ENCODE measurements around the gene RIC8B.

Gene RIC8B

DNA sequence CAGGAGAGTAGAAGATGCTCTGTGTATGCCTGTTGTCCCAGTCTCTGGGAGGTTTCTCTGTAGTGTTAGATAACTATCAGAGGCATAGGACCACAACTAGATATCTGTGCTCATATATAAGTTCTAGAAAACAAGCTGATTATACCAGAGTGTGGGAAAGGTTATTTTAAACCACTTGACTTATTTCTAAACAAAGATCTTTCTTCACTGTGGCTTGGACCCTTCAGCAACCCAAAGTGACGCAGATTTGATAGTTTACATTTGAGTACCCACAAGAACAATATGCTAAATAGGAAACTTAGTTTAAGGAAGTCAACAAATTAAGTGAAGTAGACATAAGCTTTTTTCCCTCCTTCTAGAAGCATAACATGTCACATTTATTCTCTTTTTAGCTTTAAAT, 41.3 kb downstream of the RIC8B start:
- Histone ChIP-seq H3K27ac (ENCODE audit: low read depth, low read length, poor library complexity, severe bottlenecking) (no peak overlapping the region), H3K4me1 (ENCODE audit: insufficient read depth, low read length, severe bottlenecking) (no peaks in the 10 kb centered on the region), H3K9me3 (ENCODE audit: low read length) (no peaks in the 10 kb centered on the region), H3F3A (ENCODE audit: insufficient read depth, low read length) (no peaks in the 10 kb centered on the region), H3K27me3 (ENCODE audit: insufficient read depth, low read length) (no peaks in the 10 kb centered on the region), H3K4me2 (ENCODE audit: low read length) (no peak overlapping the region), H3K79me2 (ENCODE audit: insufficient read depth, low read length) (no peaks in the 10 kb centered on the region), H3K4me3 (ENCODE audit: low read depth, low read length, poor library complexity, severe bottlenecking) (no peak overlapping the region), H3K9ac (ENCODE audit: low read length) (no peak overlapping the region), H3K36me3 (ENCODE audit: insufficient read depth, low read length) (no peaks in the 10 kb centered on the region), H2AFZ (ENCODE audit: low read length) (no peak overlapping the region), H4K20me1 (ENCODE audit: insufficient read depth, low read length) (no peaks in the 10 kb centered on the region), H3K9me2 (ENCODE audit: low read depth, low read length) (no peaks in the 10 kb centered on the region)
- TF ChIP-seq CTCF (IDR thresholded peaks at IDR 0.05; ENCODE audit: low read length) (no peak), EZH2 (IDR thresholded peaks at IDR 0.05; ENCODE audit: borderline replicate concordance, low read length) (no peak)

DNA sequence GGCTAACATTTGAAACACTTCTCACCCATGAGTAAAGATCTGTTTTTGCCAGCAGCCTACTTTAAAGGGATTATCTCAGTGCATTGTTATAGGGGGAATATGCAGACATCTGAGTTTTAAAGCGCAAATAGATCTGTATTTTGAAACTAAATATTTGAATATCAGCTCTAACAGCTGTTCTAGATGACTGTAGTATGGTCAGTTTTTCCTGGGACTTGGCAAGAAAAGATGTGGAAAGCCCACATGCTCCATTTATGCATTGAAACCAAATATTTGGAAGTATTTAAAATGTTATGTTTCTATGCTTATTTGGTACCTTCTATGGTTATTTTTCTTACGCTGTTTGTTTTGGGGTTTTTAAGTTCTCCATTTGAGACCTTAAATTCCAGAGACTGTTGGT, 41.7 kb downstream of the RIC8B start:
- no peaks in the 10 kb centered on the region for H3K4me1 ChIP-seq (ENCODE audit: insufficient read depth, low read length, severe bottlenecking)
- no peaks in the 10 kb centered on the region for H3K79me2 ChIP-seq (ENCODE audit: insufficient read depth, low read length)
- no peak for TF ChIP-seq EZH2 (IDR thresholded peaks at IDR 0.05; ENCODE audit: borderline replicate concordance, low read length)
- TF ChIP-seq CTCF (IDR thresholded peaks at IDR 0.05; ENCODE audit: low read length): no peak
- H3K27me3 ChIP-seq (ENCODE audit: insufficient read depth, low read length): no peaks in the 10 kb centered on the region
- no peaks in the 10 kb centered on the region for H3K9me2 ChIP-seq (ENCODE audit: low read depth, low read length)
- no peaks in the 10 kb centered on the region for H3F3A ChIP-seq (ENCODE audit: insufficient read depth, low read length)
- H3K4me2 ChIP-seq (ENCODE audit: low read length): no peak overlapping the region
- no peaks in the 10 kb centered on the region for H3K36me3 ChIP-seq (ENCODE audit: insufficient read depth, low read length)
- no peaks in the 10 kb centered on the region for H3K9me3 ChIP-seq (ENCODE audit: low read length)
- H3K27ac ChIP-seq (ENCODE audit: low read depth, low read length, poor library complexity, severe bottlenecking): no peak overlapping the region
- no peak overlapping the region for H3K4me3 ChIP-seq (ENCODE audit: low read depth, low read length, poor library complexity, severe bottlenecking)
- no peak overlapping the region for H3K9ac ChIP-seq (ENCODE audit: low read length)
- H2AFZ ChIP-seq (ENCODE audit: low read length): no peak overlapping the region
- H4K20me1 ChIP-seq (ENCODE audit: insufficient read depth, low read length): no peaks in the 10 kb centered on the region

DNA sequence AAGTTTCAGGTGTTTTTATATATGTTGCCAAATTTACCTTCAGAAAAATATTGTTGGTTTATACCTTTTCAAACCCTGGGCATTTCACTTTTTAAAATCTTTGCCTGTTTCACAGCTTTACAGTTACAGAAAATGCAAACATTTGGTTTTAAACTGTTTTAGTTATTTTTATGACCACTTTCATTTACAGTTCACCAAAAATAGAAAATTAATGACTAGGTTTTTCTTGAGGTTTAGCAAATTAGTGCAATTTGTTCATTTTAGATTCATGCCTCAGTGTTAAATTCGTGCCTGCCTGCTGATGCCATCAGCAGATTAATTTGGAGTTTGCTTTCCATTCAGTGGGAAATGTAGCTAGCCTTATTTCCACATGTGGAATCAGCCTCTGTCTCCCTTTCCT, 45.5 kb downstream of the RIC8B start:
- Histone ChIP-seq H3K4me1 (ENCODE audit: insufficient read depth, low read length, severe bottlenecking) (no peaks in the 10 kb centered on the region), H3K4me3 (ENCODE audit: low read depth, low read length, poor library complexity, severe bottlenecking) (no peak overlapping the region), H3F3A (ENCODE audit: insufficient read depth, low read length) (no peaks in the 10 kb centered on the region), H3K9me3 (ENCODE audit: low read length) (no peaks in the 10 kb centered on the region), H3K27ac (ENCODE audit: low read depth, low read length, poor library complexity, severe bottlenecking) (no peak overlapping the region), H3K27me3 (ENCODE audit: insufficient read depth, low read length) (no peaks in the 10 kb centered on the region), H3K36me3 (ENCODE audit: insufficient read depth, low read length) (no peaks in the 10 kb centered on the region), H2AFZ (ENCODE audit: low read length) (no peak overlapping the region), H3K79me2 (ENCODE audit: insufficient read depth, low read length) (no peaks in the 10 kb centered on the region), H3K9me2 (ENCODE audit: low read depth, low read length) (no peaks in the 10 kb centered on the region), H3K9ac (ENCODE audit: low read length) (no peak overlapping the region), H3K4me2 (ENCODE audit: low read length) (no peak overlapping the region), H4K20me1 (ENCODE audit: insufficient read depth, low read length) (no peaks in the 10 kb centered on the region)
- no peak for TF ChIP-seq EZH2 (IDR thresholded peaks at IDR 0.05; ENCODE audit: borderline replicate concordance, low read length)
- no peak for TF ChIP-seq CTCF (IDR thresholded peaks at IDR 0.05; ENCODE audit: low read length)
